CD14-positive monocyte (primary cell): ENCODE results near the gene NUFIP2. TPM values are rescaled to one million over a fixed set of nuclear protein-coding genes. Genes with fewer than 3 reads are reported as not detected.

Experiments used
- DNase-seq, 3 donors: peaks; one replicate each; pipeline ENCODE4 v3.0.0-alpha.2; 2011 to 2022
- H2AFZ ChIP-seq: 2 replicates; pipeline ENCODE4 v1.6.0; 2012; ENCODE audit warnings: mild to moderate bottlenecking, low read depth, low read length, inconsistent platforms; ENCODE audit not compliant: insufficient read depth, poor library complexity, severe bottlenecking
- H3K27ac ChIP-seq, 2 donors: 1 replicate in 1 of 2; 2 replicates in 1 of 2; pipeline ENCODE4 v1.5.1; 2012 to 2013; ENCODE audit warnings: low read length in 2 of 2, control low read depth in 1 of 2, inconsistent platforms in 1 of 2, low read depth in 1 of 2, mild to moderate bottlenecking in 1 of 2
- H3K27me3 ChIP-seq, 2 donors: one replicate each; pipeline versions ENCODE4 v1.6.0 to v1.6.1; 2011 to 2013; ENCODE audit warnings: low read length in 2 of 2; ENCODE audit not compliant: control insufficient read depth in 2 of 2, insufficient read depth in 2 of 2
- H3K36me3 ChIP-seq, 2 donors: replicated peaks in 1 of 2; 1 replicate in 1 of 2; 2 replicates in 1 of 2; pipeline versions ENCODE4 v1.5.1 to v1.6.1; 2012 to 2013; ENCODE audit warnings: low read length in 2 of 2, control low read depth in 1 of 2, inconsistent platforms in 1 of 2, mild to moderate bottlenecking in 1 of 2; ENCODE audit not compliant: insufficient read depth in 2 of 2, control insufficient read depth in 1 of 2
- H3K4me1 ChIP-seq, 2 donors: 1 replicate in 1 of 2; 2 replicates in 1 of 2; pipeline versions ENCODE4 v1.5.1 to v1.6.1; 2012 to 2013; ENCODE audit warnings: low read length in 2 of 2, control low read depth in 1 of 2, inconsistent platforms in 1 of 2, mild to moderate bottlenecking in 1 of 2, moderate library complexity in 1 of 2; ENCODE audit not compliant: insufficient read depth in 2 of 2, control insufficient read depth in 1 of 2
- H3K4me2 ChIP-seq: replicated peaks from 2 replicates; pipeline ENCODE3; 2012; ENCODE audit warnings: low read length, moderate library complexity, mild to moderate bottlenecking; ENCODE audit not compliant: poor library complexity, severe bottlenecking; ENCODE audit errors: extremely low read depth
- H3K4me3 ChIP-seq, 3 experiments: fragments of 200-600 bp in 1 of 3; sonication (generic) in 1 of 3; replicated peaks in 1 of 3; 1 replicate in 2 of 3; 2 replicates in 1 of 3; pipeline ENCODE4 v1.5.1; 2011 to 2013; ENCODE audit warnings: low read length in 3 of 3, mild to moderate bottlenecking in 3 of 3, control low read depth in 2 of 3, low read depth in 2 of 3, inconsistent platforms in 1 of 3, moderate library complexity in 1 of 3
- H3K79me2 ChIP-seq: 2 replicates; pipeline ENCODE4 v1.6.0; 2012; ENCODE audit warnings: mild to moderate bottlenecking, control low read depth, inconsistent platforms, low read length, moderate library complexity; ENCODE audit not compliant: insufficient read depth
- H3K9ac ChIP-seq: 2 replicates; pipeline ENCODE4 v1.6.0; 2017; ENCODE audit warnings: low read length, mild to moderate bottlenecking; ENCODE audit not compliant: insufficient read depth, poor library complexity, severe bottlenecking
- H3K9me3 ChIP-seq, 2 donors: replicated peaks in 1 of 2; 1 replicate in 1 of 2; 2 replicates in 1 of 2; pipeline versions ENCODE4 v1.5.1 to v1.6.1; 2012 to 2013; ENCODE audit warnings: low read length in 2 of 2, control low read depth in 1 of 2; ENCODE audit not compliant: control insufficient read depth in 1 of 2, insufficient read depth in 1 of 2
- H4K20me1 ChIP-seq: 2 replicates; pipeline ENCODE4 v1.6.0; 2012; ENCODE audit warnings: mild to moderate bottlenecking, low read length, control low read depth, moderate library complexity; ENCODE audit not compliant: insufficient read depth
- H3K27ac Mint-ChIP-seq, 7 donors: one replicate each; pipeline ENCODE4 v1.8.0; 2020; ENCODE audit warnings: mild to moderate bottlenecking in 7 of 7, mixed read lengths in 7 of 7, moderate library complexity in 6 of 7, inconsistent platforms in 2 of 7
- H3K27me3 Mint-ChIP-seq, 3 donors: one replicate each; pipeline ENCODE4 v1.8.0; 2021 to 2022; ENCODE audit warnings: low read depth in 3 of 3, mild to moderate bottlenecking in 3 of 3, mixed read lengths in 3 of 3, moderate library complexity in 3 of 3, inconsistent platforms in 1 of 3
- H3K36me3 Mint-ChIP-seq, 2 donors: one replicate each; pipeline ENCODE4 v1.8.0; 2020; ENCODE audit warnings: mixed read lengths in 2 of 2, inconsistent platforms in 1 of 2, mild to moderate bottlenecking in 1 of 2
- H3K4me1 Mint-ChIP-seq: one replicate; pipeline ENCODE4 v1.8.0; 2020; ENCODE audit warnings: mild to moderate bottlenecking, mixed read lengths
- H3K4me3 Mint-ChIP-seq, 2 donors: one replicate each; pipeline ENCODE4 v1.8.0; 2020; ENCODE audit warnings: mild to moderate bottlenecking in 2 of 2, mixed read lengths in 2 of 2, moderate library complexity in 1 of 2
- H3K9me3 Mint-ChIP-seq, 7 donors: one replicate each; pipeline ENCODE4 v1.8.0; 2020 to 2022; ENCODE audit warnings: mixed read lengths in 7 of 7, mild to moderate bottlenecking in 6 of 7, moderate library complexity in 6 of 7, inconsistent platforms in 2 of 7
- WGBS: methylation state at CpG from one replicate; pipeline ENCODE4 v1.1.5; 2013; ENCODE audit warnings: missing lambda C conversion rate; ENCODE audit not compliant: insufficient coverage; 5-methylcytosine and 5-hydroxymethylcytosine counted together
- intact Hi-C, 2 donors: fragments of 100-400 bp; cut with micrococcal nuclease; formaldehyde crosslinking; loops; one replicate each; pipeline versions ENCODE4 v1.15.0 to v1.15.1; 2023
- polyA plus RNA-seq, 3 donors: library from polyadenylated mRNA; depleted of rRNA in 1 of 3; unstranded in 2 of 3; stranded (reverse) in 1 of 3; fragments of 300-500 nt in 2 of 3; fragments of >200 nt in 1 of 3; fragmentation: Illumina TruSeq in 2 of 3; gene quantifications; 1 replicate in 2 of 3; 2 replicates in 1 of 3; pipeline ENCODE4 v1.2.3, GENCODE V29; 2012 to 2021
- TF ChIP-seq, protein P1 (sequence below): fragments of 200-600 bp; IDR thresholded peaks from one replicate; pipeline ENCODE4 v1.8.0; 2022; ENCODE audit warnings: antibody characterized with exemption, mild to moderate bottlenecking

The NUFIP2 gene
- polyA plus RNA-seq, 3 donors, result 8.7 to 25.1 (median 13.7) TPM

DNA sequence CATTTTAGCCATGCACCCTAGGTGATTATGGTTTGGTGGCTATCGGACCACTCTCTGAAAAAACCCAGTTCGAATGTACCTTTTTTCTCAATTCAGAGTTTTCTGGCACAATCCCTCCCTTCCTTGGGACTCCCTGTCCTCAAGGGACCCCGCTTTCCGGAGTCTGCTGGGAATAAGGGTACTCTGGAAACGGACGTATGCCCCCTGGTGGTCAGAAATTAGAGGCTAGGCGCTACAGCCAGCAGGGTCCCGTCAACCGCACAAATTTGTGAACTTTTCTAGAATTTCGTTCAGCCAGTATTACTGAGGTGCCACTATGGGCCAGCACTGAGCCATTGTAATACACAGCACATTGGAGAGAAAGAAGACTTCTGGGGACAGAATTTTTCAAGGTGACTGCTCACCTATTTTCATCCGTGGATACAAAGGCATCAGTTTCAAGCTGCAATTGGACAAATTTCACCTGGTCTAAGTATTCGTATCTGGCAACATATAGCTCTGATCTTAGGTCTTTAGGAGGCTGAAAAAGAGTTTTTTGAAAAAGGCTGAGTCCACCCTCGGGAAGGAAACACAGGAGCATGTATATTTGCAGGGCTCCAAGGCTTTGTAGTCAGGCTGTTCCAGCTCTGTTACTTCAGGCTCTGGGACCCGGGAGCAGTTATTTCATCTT is 74.4 kb downstream of the NUFIP2 start:
- DNase-seq, result peak; percentile 62 to 80 (median 76)
- TF ChIP-seq, protein P1, sequence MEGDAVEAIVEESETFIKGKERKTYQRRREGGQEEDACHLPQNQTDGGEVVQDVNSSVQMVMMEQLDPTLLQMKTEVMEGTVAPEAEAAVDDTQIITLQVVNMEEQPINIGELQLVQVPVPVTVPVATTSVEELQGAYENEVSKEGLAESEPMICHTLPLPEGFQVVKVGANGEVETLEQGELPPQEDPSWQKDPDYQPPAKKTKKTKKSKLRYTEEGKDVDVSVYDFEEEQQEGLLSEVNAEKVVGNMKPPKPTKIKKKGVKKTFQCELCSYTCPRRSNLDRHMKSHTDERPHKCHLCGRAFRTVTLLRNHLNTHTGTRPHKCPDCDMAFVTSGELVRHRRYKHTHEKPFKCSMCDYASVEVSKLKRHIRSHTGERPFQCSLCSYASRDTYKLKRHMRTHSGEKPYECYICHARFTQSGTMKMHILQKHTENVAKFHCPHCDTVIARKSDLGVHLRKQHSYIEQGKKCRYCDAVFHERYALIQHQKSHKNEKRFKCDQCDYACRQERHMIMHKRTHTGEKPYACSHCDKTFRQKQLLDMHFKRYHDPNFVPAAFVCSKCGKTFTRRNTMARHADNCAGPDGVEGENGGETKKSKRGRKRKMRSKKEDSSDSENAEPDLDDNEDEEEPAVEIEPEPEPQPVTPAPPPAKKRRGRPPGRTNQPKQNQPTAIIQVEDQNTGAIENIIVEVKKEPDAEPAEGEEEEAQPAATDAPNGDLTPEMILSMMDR, result peak; percentile 91

DNA sequence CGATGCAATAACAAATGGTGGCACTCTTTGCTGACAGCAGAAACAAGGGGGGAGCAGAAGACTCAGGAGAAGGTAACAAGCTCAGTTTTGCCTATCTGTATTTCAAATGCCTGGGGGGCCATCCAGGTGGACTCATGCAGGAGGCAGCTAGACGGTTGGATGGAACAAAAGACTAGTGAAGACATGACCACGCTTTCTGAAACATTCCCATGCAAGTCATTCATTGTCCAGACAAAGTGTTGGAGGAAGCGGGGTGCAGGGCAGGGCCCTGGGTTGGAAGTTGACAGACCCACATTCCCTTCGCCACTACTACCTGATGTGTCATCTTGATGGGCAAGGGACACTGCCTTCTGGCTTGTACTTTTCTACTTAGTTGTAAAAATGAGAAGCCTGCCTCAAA is 77.1 kb downstream of the NUFIP2 start:
- Mint-ChIP-seq H3K4me3 (no peak overlapping the region), H3K4me1 (peaks cover 45% of the 10 kb centered on the region), H3K36me3 (no peaks in the 10 kb centered on the region), H3K9me3 (peaks cover 0 to 3% (median 0%) of the 10 kb centered on the region in 7 donors), H3K27ac (no peak overlapping the region), H3K27me3 (peaks cover 0 to 1% (median 0%) of the 10 kb centered on the region in 3 donors)
- H3K27ac ChIP-seq, result no peak overlapping the region
- 87% methylated on average over 3 of the region's 5 CpGs for WGBS
- DNase-seq, result no peak
- H3K4me3 ChIP-seq, result no peak overlapping the region
- H3K4me2 ChIP-seq, result no peak overlapping the region
- no peaks in the 10 kb centered on the region for H3K9me3 ChIP-seq
- peaks cover 36 to 38% of the 10 kb centered on the region in 2 donors for H3K4me1 ChIP-seq
- no peaks in the 10 kb centered on the region for H3K79me2 ChIP-seq
- H2AFZ ChIP-seq, result no peak overlapping the region
- H3K27me3 ChIP-seq, result no peaks in the 10 kb centered on the region
- TF ChIP-seq, protein P1, result no peak
- H3K9ac ChIP-seq, result no peak overlapping the region
- intact Hi-C loops, result loop anchor here (5.0 kb wide), 1 partner anchor 70 kb away; no protein-coding TSS in a partner anchor
- no peaks in the 10 kb centered on the region for H3K36me3 ChIP-seq
- H4K20me1 ChIP-seq, result no peaks in the 10 kb centered on the region

More for the DNA sequence above, 74.4 kb downstream of the NUFIP2 start:
- intact Hi-C loops, result loop anchor here (5.0 kb wide), 1 partner anchor 72 kb away; no protein-coding TSS in a partner anchor
- H3K36me3 ChIP-seq, result no peaks in the 10 kb centered on the region
- H4K20me1 ChIP-seq, result no peaks in the 10 kb centered on the region
- no peaks in the 10 kb centered on the region for H3K9me3 ChIP-seq
- H3K27me3 ChIP-seq, result no peaks in the 10 kb centered on the region
- H3K4me3 Mint-ChIP-seq, result peak overlapping the region in 1 of 2 donors; percentile 42
- H3K27ac Mint-ChIP-seq, result peak overlapping the region in 2 of 7 donors; percentile 30 to 50
- WGBS, result 14% methylated on average over 10 of the region's 14 CpGs
- H2AFZ ChIP-seq, result no peak overlapping the region
- H3K27ac ChIP-seq, result no peak overlapping the region
- H3K4me2 ChIP-seq, result no peak overlapping the region
- H3K9me3 Mint-ChIP-seq, result peaks cover 0 to 3% (median 0%) of the 10 kb centered on the region in 7 donors
- H3K4me1 ChIP-seq, result peaks cover 13% of the 10 kb centered on the region in 2 donors
- no peaks in the 10 kb centered on the region for H3K36me3 Mint-ChIP-seq
- peaks cover 27% of the 10 kb centered on the region for H3K4me1 Mint-ChIP-seq
- H3K27me3 Mint-ChIP-seq, result peaks cover 0 to 1% (median 1%) of the 10 kb centered on the region in 3 donors
- H3K79me2 ChIP-seq, result no peaks in the 10 kb centered on the region
- no peak overlapping the region for H3K4me3 ChIP-seq
- no peak overlapping the region for H3K9ac ChIP-seq
